ENCODE results near the gene XPO6. TPM values are rescaled to one million over a fixed set of nuclear protein-coding genes. Genes with fewer than 3 reads are reported as not detected.

XPO6 gene
- total RNA-seq, 1 donor from 2014 or later: 232 TPM

- Mint-ChIP-seq H3K36me3 (ENCODE audit: unreplicated experiment) (no peaks in the 10 kb centered on the region), H3K9me3 (ENCODE audit: unreplicated experiment) (peaks cover 1% of the 10 kb centered on the region), H3K4me1 (ENCODE audit: low read depth, unreplicated experiment) (no peaks in the 10 kb centered on the region), H3K27ac (ENCODE audit: unreplicated experiment) (no peak overlapping the region), H3K4me3 (ENCODE audit: unreplicated experiment) (no peak overlapping the region), H3K27me3 (ENCODE audit: unreplicated experiment) (peaks cover 3% of the 10 kb centered on the region)
- DNase-seq: no peak
- peak; percentile 31 for TF ChIP-seq CTCF (IDR thresholded peaks at IDR 0.05; ENCODE audit: partially characterized antibody, unreplicated experiment)
These were observed 72.2 kb downstream of the XPO6 start for GRCh38 chr16:28139530-28139929.

- DNase-seq: no peak
- Mint-ChIP-seq H3K9me3 (ENCODE audit: unreplicated experiment) (peaks cover 1% of the 10 kb centered on the region), H3K4me1 (ENCODE audit: low read depth, unreplicated experiment) (no peaks in the 10 kb centered on the region), H3K27me3 (ENCODE audit: unreplicated experiment) (peaks cover 5% of the 10 kb centered on the region), H3K27ac (ENCODE audit: unreplicated experiment) (no peak overlapping the region), H3K4me3 (ENCODE audit: unreplicated experiment) (no peak overlapping the region), H3K36me3 (ENCODE audit: unreplicated experiment) (no peaks in the 10 kb centered on the region)
- no peak for TF ChIP-seq CTCF (IDR thresholded peaks at IDR 0.05; ENCODE audit: partially characterized antibody, unreplicated experiment)
These were observed 74.9 kb downstream of the XPO6 start for GRCh38 chr16:28136751-28137434.

GRCh38 chr16:28133666-28134065 is 78.1 kb downstream of the XPO6 start:
- TF ChIP-seq CTCF (IDR thresholded peaks at IDR 0.05; ENCODE audit: partially characterized antibody, unreplicated experiment): no peak
- H3K27me3 Mint-ChIP-seq (ENCODE audit: unreplicated experiment): peaks cover 2% of the 10 kb centered on the region
- no peak for DNase-seq
- no peaks in the 10 kb centered on the region for H3K36me3 Mint-ChIP-seq (ENCODE audit: unreplicated experiment)
- H3K27ac Mint-ChIP-seq (ENCODE audit: unreplicated experiment): no peak overlapping the region
- H3K4me1 Mint-ChIP-seq (ENCODE audit: low read depth, unreplicated experiment): no peaks in the 10 kb centered on the region
- H3K4me3 Mint-ChIP-seq (ENCODE audit: unreplicated experiment): no peak overlapping the region
- H3K9me3 Mint-ChIP-seq (ENCODE audit: unreplicated experiment): no peaks in the 10 kb centered on the region

GRCh38 chr16:28131743-28132393 is 79.9 kb downstream of the XPO6 start:
- DNase-seq: no peak
- H3K9me3 Mint-ChIP-seq (ENCODE audit: unreplicated experiment): peaks cover 2% of the 10 kb centered on the region
- no peaks in the 10 kb centered on the region for H3K36me3 Mint-ChIP-seq (ENCODE audit: unreplicated experiment)
- H3K27ac Mint-ChIP-seq (ENCODE audit: unreplicated experiment): no peak overlapping the region
- TF ChIP-seq CTCF (IDR thresholded peaks at IDR 0.05; ENCODE audit: partially characterized antibody, unreplicated experiment): no peak
- H3K4me3 Mint-ChIP-seq (ENCODE audit: unreplicated experiment): no peak overlapping the region
- peaks cover 2% of the 10 kb centered on the region for H3K27me3 Mint-ChIP-seq (ENCODE audit: unreplicated experiment)
- no peaks in the 10 kb centered on the region for H3K4me1 Mint-ChIP-seq (ENCODE audit: low read depth, unreplicated experiment)

- no peak for DNase-seq
- Mint-ChIP-seq H3K36me3 (ENCODE audit: unreplicated experiment) (no peaks in the 10 kb centered on the region), H3K9me3 (ENCODE audit: unreplicated experiment) (peaks cover 2% of the 10 kb centered on the region), H3K27ac (ENCODE audit: unreplicated experiment) (no peak overlapping the region), H3K27me3 (ENCODE audit: unreplicated experiment) (peaks cover 2% of the 10 kb centered on the region), H3K4me3 (ENCODE audit: unreplicated experiment) (no peak overlapping the region), H3K4me1 (ENCODE audit: low read depth, unreplicated experiment) (no peaks in the 10 kb centered on the region)
- no peak for TF ChIP-seq CTCF (IDR thresholded peaks at IDR 0.05; ENCODE audit: partially characterized antibody, unreplicated experiment)
These were observed 80.6 kb downstream of the XPO6 start for GRCh38 chr16:28131181-28131580.
